Measurements from ENCODE around the gene SYVN1. TPM values are rescaled to one million over a fixed set of nuclear protein-coding genes. Genes with fewer than 3 reads are reported as not detected.

The SYVN1 gene
- 45.4 and 51.5 TPM in 2 replicates for total RNA-seq (2013; cell fraction: nucleolus; rRNA removed)
- total RNA-seq (2014; rRNA removed) (10.8 and 14.1 TPM in 2 replicates), total RNA-seq (2014; rRNA removed; fragmentation: Illumina TruSeq; extraction: Trizol) (7.8 and 9.0 TPM in 2 replicates), total RNA-seq (2021) (55.0 and 63.6 TPM in 2 replicates), polyA plus RNA-seq (2011; rRNA removed) (5.0 and 10.3 TPM in 2 replicates), polyA plus RNA-seq (2014; fragmentation: Illumina TruSeq; extraction: Trizol) (44.0 and 52.7 TPM in 2 replicates), polyA plus RNA-seq (2014; fragmentation: Nextera tagmentation; extraction: Ambion mirVana) (1 to 10 TPM in 1 of 2 experiments, under 1 TPM in 1; 0.79 to 2.6 TPM), polyA plus RNA-seq (2014; rRNA removed) (29.7 and 36.0 TPM in 2 replicates), polyA plus RNA-seq (2016; fragmentation: Nextera tagmentation; extraction: Ambion mirVana) (10 to 100 TPM; 26.1 to 34.6 TPM), polyA minus RNA-seq (2011; rRNA and poly(A)+ RNA removed) (50.5 and 52.7 TPM in 2 replicates), Bru-seq, nascent RNA (percentile 85 among the genes with signal in this experiment), BruChase-seq, experiment 1, labeled RNA remaining after a 6-hour chase (percentile 91 among the genes with signal in this experiment), BruChase-seq, experiment 2, labeled RNA remaining after a 2-hour chase (percentile 93 among the genes with signal in this experiment)
- 66.2 TPM for polyA plus RNA-seq (2011; ENCODE audit: low read depth)
- 20.2 and 35.3 TPM in 2 replicates for polyA plus RNA-seq (2011; cell fraction: cytosol; rRNA removed)
- polyA plus RNA-seq (2011; cell fraction: nucleus; rRNA removed): 98.1 and 114 TPM in 2 replicates
- polyA plus RNA-seq (2012): 89.5 and 98.9 TPM in 2 replicates
- 12.6 and 18.5 TPM in 2 replicates for polyA minus RNA-seq (2011; cell fraction: cytosol; rRNA and poly(A)+ RNA removed)
- polyA minus RNA-seq (2011; cell fraction: nucleus; rRNA and poly(A)+ RNA removed): 36.5 and 65.0 TPM in 2 replicates
- long read RNA-seq, experiment 1, partial matches to known transcripts: 2 of 2 reads
- long read RNA-seq, experiment 1, other reads (novel, unspliced or antisense): 0 of 2 reads
- long read RNA-seq, experiment 2, partial matches to known transcripts: 1 of 1 reads
- long read RNA-seq, experiment 2, other reads (novel, unspliced or antisense): 0 of 1 reads

- BruUV-seq (replicated peaks): no TSS peak
- in situ Hi-C loops (cut with MboI) (no loop called here), intact Hi-C loops (cut with micrococcal nuclease; ENCODE audit: unreplicated experiment) (loop anchor here (5.0 to 10.0 kb wide), 2 partner anchors 48 to 120 kb away; partner anchors contain the start of gene CAPN1)
- peak; percentile 99 for TF ChIP-seq KLF5 (IDR thresholded peaks at IDR 0.05; ENCODE audit: partially characterized antibody)
- TF ChIP-seq SMC3 (IDR thresholded peaks at IDR 0.05; ENCODE audit: borderline replicate concordance, low read length): no peak
- TF ChIP-seq TAF1 (IDR thresholded peaks at IDR 0.05; ENCODE audit: borderline replicate concordance, low read depth, low read length): peak; percentile 74
- TF ChIP-seq TCF3 (IDR thresholded peaks at IDR 0.05; ENCODE audit: borderline replicate concordance, insufficient read depth, low read depth, low read length): peak; percentile 10; the same call in 1 of the 2 replicates
- peak; percentile 27; the same call in 1 of the 2 replicates for TF ChIP-seq ASH2L (IDR thresholded peaks at IDR 0.05; ENCODE audit: borderline replicate concordance, low read depth)
- peak; percentile 58; the same call in 1 of the 2 replicates for TF ChIP-seq RUNX3 (IDR thresholded peaks at IDR 0.05; ENCODE audit: low read length)
- TF ChIP-seq JUND (IDR thresholded peaks at IDR 0.05; ENCODE audit: low read depth, low read length): peak; percentile 98
- TF ChIP-seq IRF4 (IDR thresholded peaks at IDR 0.05; ENCODE audit: low read depth, low read length): no peak
- TF ChIP-seq HCFC1 (IDR thresholded peaks at IDR 0.05; ENCODE audit: low read length): peak; percentile 45
- peak; percentile 73 for TF ChIP-seq SIN3A (IDR thresholded peaks at IDR 0.05; ENCODE audit: low read depth, low read length)
- peak; percentile 86 for TF ChIP-seq GATAD2B (conservative IDR thresholded peaks at IDR 0.05; ENCODE audit: low read depth)
- peak; percentile 90 for TF ChIP-seq SMAD5 (IDR thresholded peaks at IDR 0.05; ENCODE audit: low read depth)
- TF ChIP-seq SIX5 (IDR thresholded peaks at IDR 0.05; ENCODE audit: low read depth, low read length, severe bottlenecking): peak; percentile 45
- no peak for TF ChIP-seq RBBP5 (conservative IDR thresholded peaks at IDR 0.05)
- TF ChIP-seq ATF7 (IDR thresholded peaks at IDR 0.05; ENCODE audit: low read depth): peak; percentile 100
- TF ChIP-seq BACH1 (IDR thresholded peaks at IDR 0.05; ENCODE audit: borderline replicate concordance): peak; percentile 44; the same call in 1 of the 2 replicates
- TF ChIP-seq POLR2AphosphoS2 (IDR thresholded peaks at IDR 0.05; ENCODE audit: low read depth, low read length): peak; percentile 72
- TF ChIP-seq NR2F1 (conservative IDR thresholded peaks at IDR 0.05): peak; percentile 95
These were observed at the start of gene SYVN1 for GRCh38 chr11:65134240-65134951. SYVN1 (minus strand) TSS chr11:65134519; CDS start chr11:65133601, 918 bp downstream.

More at GRCh38 chr11:65134240-65134951, at the start of gene SYVN1:
- peak; percentile 89 for DNase-seq (ENCODE audit: low read depth, low spot score)
- Histone ChIP-seq H3K27me3 (replicated peaks in 1 of 2; ENCODE audit: control insufficient read depth in 2 of 2, insufficient read depth in 2 of 2, low read length in 1 of 2) (no peaks in the 10 kb centered on the region), H3K4me1 (ENCODE audit: control insufficient read depth, insufficient read depth, low read length) (peaks cover 21% of the 10 kb centered on the region), H3K4me3 (peak within 1 kb of the TSS; percentile 99), H3K36me3 (ENCODE audit: control insufficient read depth in 2 of 2, insufficient read depth in 2 of 2, low read length in 1 of 2) (peaks cover 11 to 20% of the 10 kb centered on the region in 2 experiments; a peak in 3 of 4 replicates), H3K9ac (ENCODE audit: control insufficient read depth, insufficient read depth, low read length) (peak within 1 kb of the TSS; percentile 96), H3K4me2 (ENCODE audit: control insufficient read depth, insufficient read depth) (peak within 1 kb of the TSS; percentile 98), H3K27ac (ENCODE audit: control insufficient read depth, insufficient read depth) (peak within 1 kb of the TSS; percentile 99), H2AFZ (ENCODE audit: control insufficient read depth, low read depth, low read length) (peak within 1 kb of the TSS; percentile 97), H3K9me3 (replicated peaks; ENCODE audit: control insufficient read depth, insufficient read depth, low read length) (no peaks in the 10 kb centered on the region), H3K79me2 (ENCODE audit: control insufficient read depth, insufficient read depth, low read length) (peaks cover 44% of the 10 kb centered on the region), H4K20me1 (ENCODE audit: control insufficient read depth, insufficient read depth) (0 out of 2 replicates have a peak, but pooled peaks cover 4% of the 10 kb centered on the region)
- ATAC-seq: peak; percentile 81
- ChIA-PET RAD21 (ENCODE audit: unreplicated experiment) (interaction anchor here (0.5 to 3.0 kb wide), 9 partner anchors 13 to 286 kb away, joined by 3 to 25 read pairs (median 6); partner anchors contain the start of genes ARL2, CAPN1, DPF2 and FAU), POLR2A (interaction anchor here (0.6 to 3.1 kb wide), 22 partner anchors 10 to 355 kb away, joined by 3 to 28 read pairs (median 6); partner anchors contain the start of genes CAPN1, CDCA5, FAU and MRPL49), CTCF (interaction anchor here (0.6 to 6.7 kb wide), 11 partner anchors 12 to 290 kb away, joined by 3 to 40 read pairs (median 6); partner anchors contain the start of genes CAPN1, CDC42BPG, FAU and MRPL49), SMC1A (ENCODE audit: uncharacterized antibody, unreplicated experiment) (interaction anchor here (1.1 to 2.4 kb wide), 8 partner anchors 11 to 286 kb away, joined by 3 to 13 read pairs (median 8); partner anchors contain the start of genes FAU, MRPL49 and ZNHIT2)
- WGBS (ENCODE audit: insufficient coverage, insufficient replicate concordance, low lambda C conversion rate, missing lambda C conversion rate): 2% methylated on average over 56 of the region's 60 CpGs
- peak; percentile 70 for FAIRE-seq
